Measurements from ENCODE around the gene PIF1. TPM values are rescaled to one million over a fixed set of nuclear protein-coding genes. Genes with fewer than 3 reads are reported as not detected.

The PIF1 gene
- total RNA-seq, 1 donor from 2014 or later: 1.7 TPM

DNA sequence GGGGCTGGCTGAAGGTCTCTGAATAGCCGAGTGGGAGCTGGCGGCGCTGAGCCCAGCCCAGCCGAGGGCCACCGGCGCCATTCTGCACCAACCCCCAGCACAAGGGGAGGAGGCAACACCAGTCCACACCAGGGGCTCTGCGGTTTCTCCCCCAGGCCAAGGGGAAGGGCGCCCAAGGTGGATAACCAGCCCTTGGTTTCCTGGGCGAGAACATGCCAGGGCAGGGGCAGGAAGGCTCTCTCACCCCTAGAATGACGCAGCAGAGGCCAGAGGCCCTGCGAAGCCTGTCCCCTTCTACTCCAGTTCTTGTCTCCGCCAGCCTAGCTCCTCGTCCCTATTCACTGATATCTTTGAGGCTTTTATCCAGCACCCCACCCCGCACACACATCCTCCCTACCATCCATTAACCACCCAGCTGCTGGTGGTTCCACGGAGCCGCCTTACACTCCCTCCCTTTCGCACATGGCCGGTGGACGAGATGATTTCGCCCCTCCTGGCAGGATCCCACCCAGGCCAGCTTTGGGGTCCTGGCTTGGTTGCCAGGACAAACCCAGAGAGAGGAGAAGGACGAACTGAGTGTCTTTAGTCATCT, 51.3 kb downstream of the PIF1 start:
- no peaks in the 10 kb centered on the region for H3K9me3 Mint-ChIP-seq (ENCODE audit: unreplicated experiment)
- peaks cover 6% of the 10 kb centered on the region for H3K4me1 ChIP-seq (ENCODE audit: insufficient read depth, low read length)
- peak overlapping the region; percentile 81 for H3K4me2 ChIP-seq (ENCODE audit: low read length)
- H2AFZ ChIP-seq (ENCODE audit: low read depth, low read length): no peak overlapping the region
- TF ChIP-seq EZH2 (IDR thresholded peaks at IDR 0.05; ENCODE audit: insufficient read depth, low read length): no peak
- TF ChIP-seq, protein P1, sequence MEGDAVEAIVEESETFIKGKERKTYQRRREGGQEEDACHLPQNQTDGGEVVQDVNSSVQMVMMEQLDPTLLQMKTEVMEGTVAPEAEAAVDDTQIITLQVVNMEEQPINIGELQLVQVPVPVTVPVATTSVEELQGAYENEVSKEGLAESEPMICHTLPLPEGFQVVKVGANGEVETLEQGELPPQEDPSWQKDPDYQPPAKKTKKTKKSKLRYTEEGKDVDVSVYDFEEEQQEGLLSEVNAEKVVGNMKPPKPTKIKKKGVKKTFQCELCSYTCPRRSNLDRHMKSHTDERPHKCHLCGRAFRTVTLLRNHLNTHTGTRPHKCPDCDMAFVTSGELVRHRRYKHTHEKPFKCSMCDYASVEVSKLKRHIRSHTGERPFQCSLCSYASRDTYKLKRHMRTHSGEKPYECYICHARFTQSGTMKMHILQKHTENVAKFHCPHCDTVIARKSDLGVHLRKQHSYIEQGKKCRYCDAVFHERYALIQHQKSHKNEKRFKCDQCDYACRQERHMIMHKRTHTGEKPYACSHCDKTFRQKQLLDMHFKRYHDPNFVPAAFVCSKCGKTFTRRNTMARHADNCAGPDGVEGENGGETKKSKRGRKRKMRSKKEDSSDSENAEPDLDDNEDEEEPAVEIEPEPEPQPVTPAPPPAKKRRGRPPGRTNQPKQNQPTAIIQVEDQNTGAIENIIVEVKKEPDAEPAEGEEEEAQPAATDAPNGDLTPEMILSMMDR (IDR thresholded peaks at IDR 0.05; ENCODE audit: insufficient read depth, low read depth, low read length): no peak
- peaks cover 20% of the 10 kb centered on the region for H3K27me3 Mint-ChIP-seq (ENCODE audit: low read depth, unreplicated experiment)
- no peak overlapping the region for H3K9ac ChIP-seq (ENCODE audit: low read length)
- no peak overlapping the region for H3K27ac Mint-ChIP-seq (ENCODE audit: unreplicated experiment)
- FAIRE-seq: no peak
- H3K27ac ChIP-seq (ENCODE audit: low read depth, low read length): no peak overlapping the region
- no peaks in the 10 kb centered on the region for H3K79me2 ChIP-seq (ENCODE audit: insufficient read depth, low read length)
- H3K36me3 ChIP-seq (ENCODE audit: insufficient read depth, low read length): no peaks in the 10 kb centered on the region
- peak overlapping the region; percentile 89 for H3K4me3 Mint-ChIP-seq (ENCODE audit: unreplicated experiment)
- no peaks in the 10 kb centered on the region for H4K20me1 ChIP-seq (ENCODE audit: insufficient read depth, low read length)
- peaks cover 11% of the 10 kb centered on the region for H3K27me3 ChIP-seq (ENCODE audit: insufficient read depth, low read length)
- no peak overlapping the region for H3K4me3 ChIP-seq (ENCODE audit: insufficient read depth, low read depth, low read length)
- no peaks in the 10 kb centered on the region for H3K36me3 Mint-ChIP-seq (ENCODE audit: low read depth, unreplicated experiment)
- peaks cover 2% of the 10 kb centered on the region for H3K4me1 Mint-ChIP-seq (ENCODE audit: low read depth, unreplicated experiment)
- no peaks in the 10 kb centered on the region for H3K9me3 ChIP-seq (ENCODE audit: insufficient read depth, low read depth, low read length)
- DNase-seq (ENCODE audit: low read depth): no peak

DNA sequence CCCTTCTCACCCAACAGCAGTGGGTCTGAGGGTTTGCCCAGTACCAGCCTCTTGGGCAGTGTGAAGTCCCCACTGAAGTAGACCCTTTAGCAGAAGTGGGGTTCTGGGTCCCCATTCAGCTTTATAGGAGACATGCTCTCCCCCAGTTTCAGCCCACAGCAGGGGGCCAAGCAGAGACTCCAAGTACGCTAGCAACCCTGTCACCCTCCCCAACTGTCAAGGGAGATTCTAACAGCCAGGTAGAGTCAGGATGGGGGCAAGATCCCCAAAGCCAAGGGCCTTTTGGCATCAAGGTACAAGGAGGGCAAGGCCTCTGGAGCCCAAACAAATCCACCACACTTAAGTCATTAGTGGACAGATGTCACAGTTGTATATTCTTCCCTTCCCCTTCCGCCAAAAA, 51.8 kb downstream of the PIF1 start:
- Histone ChIP-seq H3K9ac (ENCODE audit: low read length) (no peak overlapping the region), H2AFZ (ENCODE audit: low read depth, low read length) (no peak overlapping the region), H3K4me2 (ENCODE audit: low read length) (no peak overlapping the region), H3K27ac (ENCODE audit: low read depth, low read length) (no peak overlapping the region), H4K20me1 (ENCODE audit: insufficient read depth, low read length) (no peaks in the 10 kb centered on the region), H3K4me1 (ENCODE audit: insufficient read depth, low read length) (peaks cover 6% of the 10 kb centered on the region), H3K36me3 (ENCODE audit: insufficient read depth, low read length) (no peaks in the 10 kb centered on the region), H3K4me3 (ENCODE audit: insufficient read depth, low read depth, low read length) (no peak overlapping the region), H3K27me3 (ENCODE audit: insufficient read depth, low read length) (peaks cover 11% of the 10 kb centered on the region), H3K9me3 (ENCODE audit: insufficient read depth, low read depth, low read length) (no peaks in the 10 kb centered on the region), H3K79me2 (ENCODE audit: insufficient read depth, low read length) (no peaks in the 10 kb centered on the region)
- FAIRE-seq: no peak
- H3K9me3 Mint-ChIP-seq (ENCODE audit: unreplicated experiment): no peaks in the 10 kb centered on the region
- TF ChIP-seq, protein P1 (IDR thresholded peaks at IDR 0.05; ENCODE audit: insufficient read depth, low read depth, low read length): no peak
- no peak for TF ChIP-seq EZH2 (IDR thresholded peaks at IDR 0.05; ENCODE audit: insufficient read depth, low read length)
- peak overlapping the region; percentile 89 for H3K4me3 Mint-ChIP-seq (ENCODE audit: unreplicated experiment)
- H3K4me1 Mint-ChIP-seq (ENCODE audit: low read depth, unreplicated experiment): peaks cover 2% of the 10 kb centered on the region
- H3K36me3 Mint-ChIP-seq (ENCODE audit: low read depth, unreplicated experiment): no peaks in the 10 kb centered on the region
- peaks cover 15% of the 10 kb centered on the region for H3K27me3 Mint-ChIP-seq (ENCODE audit: low read depth, unreplicated experiment)
- H3K27ac Mint-ChIP-seq (ENCODE audit: unreplicated experiment): no peak overlapping the region
- no peak for DNase-seq (ENCODE audit: low read depth)

DNA sequence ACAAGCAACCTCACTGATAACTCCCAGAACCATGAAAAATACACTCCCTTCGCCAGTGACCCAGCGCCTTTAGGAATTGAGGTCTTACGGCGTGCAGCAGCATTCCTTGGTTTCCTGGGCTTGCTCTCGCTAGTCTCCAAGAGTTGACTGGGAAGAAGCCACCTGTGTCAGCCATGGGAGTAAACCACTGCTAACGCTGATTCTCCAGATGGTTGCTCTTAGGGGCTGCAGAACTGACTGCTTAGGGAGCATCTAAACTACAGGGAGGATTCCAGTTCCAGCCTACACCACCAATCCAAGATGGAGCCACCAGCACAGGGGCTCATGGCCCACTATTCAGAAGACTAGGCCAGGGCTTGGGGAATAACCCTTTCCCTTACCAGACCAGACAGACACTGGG, 52.5 kb downstream of the PIF1 start:
- H3K9ac ChIP-seq (ENCODE audit: low read length): no peak overlapping the region
- H3K4me3 Mint-ChIP-seq (ENCODE audit: unreplicated experiment): no peak overlapping the region
- no peak overlapping the region for H3K4me2 ChIP-seq (ENCODE audit: low read length)
- no peak for TF ChIP-seq EZH2 (IDR thresholded peaks at IDR 0.05; ENCODE audit: insufficient read depth, low read length)
- TF ChIP-seq, protein P1 (IDR thresholded peaks at IDR 0.05; ENCODE audit: insufficient read depth, low read depth, low read length): no peak
- no peaks in the 10 kb centered on the region for H3K79me2 ChIP-seq (ENCODE audit: insufficient read depth, low read length)
- H4K20me1 ChIP-seq (ENCODE audit: insufficient read depth, low read length): no peaks in the 10 kb centered on the region
- FAIRE-seq (no peak), DNase-seq (ENCODE audit: low read depth) (no peak)
- H2AFZ ChIP-seq (ENCODE audit: low read depth, low read length): no peak overlapping the region
- H3K36me3 ChIP-seq (ENCODE audit: insufficient read depth, low read length): no peaks in the 10 kb centered on the region
- H3K27me3 Mint-ChIP-seq (ENCODE audit: low read depth, unreplicated experiment): peaks cover 11% of the 10 kb centered on the region
- H3K27me3 ChIP-seq (ENCODE audit: insufficient read depth, low read length): peaks cover 11% of the 10 kb centered on the region
- no peaks in the 10 kb centered on the region for H3K9me3 ChIP-seq (ENCODE audit: insufficient read depth, low read depth, low read length)
- no peak overlapping the region for H3K27ac Mint-ChIP-seq (ENCODE audit: unreplicated experiment)
- H3K9me3 Mint-ChIP-seq (ENCODE audit: unreplicated experiment): no peaks in the 10 kb centered on the region
- H3K4me1 Mint-ChIP-seq (ENCODE audit: low read depth, unreplicated experiment): peaks cover 2% of the 10 kb centered on the region
- H3K36me3 Mint-ChIP-seq (ENCODE audit: low read depth, unreplicated experiment): no peaks in the 10 kb centered on the region
- no peak overlapping the region for H3K27ac ChIP-seq (ENCODE audit: low read depth, low read length)
- no peak overlapping the region for H3K4me3 ChIP-seq (ENCODE audit: insufficient read depth, low read depth, low read length)
- peaks cover 6% of the 10 kb centered on the region for H3K4me1 ChIP-seq (ENCODE audit: insufficient read depth, low read length)

Data from astrocyte (in vitro differentiated cells and primary cell).